ENCODE results near the gene SMARCA1. TPM values are rescaled to one million over a fixed set of nuclear protein-coding genes. Genes with fewer than 3 reads are reported as not detected.

Gene SMARCA1
- polyA plus RNA-seq, 1 experiment, result 76.9 TPM

- no peak for TF ChIP-seq CTCF (IDR thresholded peaks at IDR 0.05; ENCODE audit: low read depth, low read length)
- POLR2A ChIA-PET, result no interaction called here
- no peak overlapping the region for H3K4me3 ChIP-seq (ENCODE audit: low read depth, low read length)
- no peak overlapping the region for H3K27ac ChIP-seq (ENCODE audit: low read depth, low read length)
- H3K9me3 ChIP-seq (ENCODE audit: control insufficient read depth, insufficient read depth, low read length), result no peaks in the 10 kb centered on the region
- H3K27me3 ChIP-seq (ENCODE audit: control insufficient read depth, insufficient read depth, low read length), result no peaks in the 10 kb centered on the region
- DNase-seq (ENCODE audit: low read depth, low spot score), result no peak
- CTCF ChIA-PET, result no interaction called here
Measured at GRCh38 chrX:129529685-129530281, 6.5 kb upstream of the SMARCA1 start.

DNA sequence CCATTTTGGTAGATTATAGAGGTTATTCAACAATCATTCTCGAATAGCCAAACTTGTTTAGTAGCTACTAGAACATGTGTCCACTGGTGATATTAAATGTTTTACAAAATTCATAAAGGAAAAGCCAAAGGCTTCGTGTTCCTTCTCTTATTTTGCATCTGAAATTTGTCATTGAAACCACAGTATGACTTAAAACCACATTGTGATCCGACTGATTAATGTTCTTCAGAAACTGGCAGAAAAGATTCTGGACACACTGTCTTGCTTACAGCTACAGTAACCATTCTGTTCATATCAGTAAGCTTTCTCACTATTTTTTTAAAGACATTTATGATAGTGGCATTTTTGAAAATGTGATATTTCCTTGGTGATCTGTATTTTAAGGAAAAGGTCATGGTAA is 2.6 kb upstream of the SMARCA1 start:
- DNase-seq (ENCODE audit: low read depth, low spot score), result no peak
- H3K9me3 ChIP-seq (ENCODE audit: control insufficient read depth, insufficient read depth, low read length), result no peaks in the 10 kb centered on the region; the same call in 1 of the 2 replicates
- no peaks in the 10 kb centered on the region for H3K27me3 ChIP-seq (ENCODE audit: control insufficient read depth, insufficient read depth, low read length)
- H3K27ac ChIP-seq (ENCODE audit: low read depth, low read length), result no peak overlapping the region
- TF ChIP-seq CTCF (IDR thresholded peaks at IDR 0.05; ENCODE audit: low read depth, low read length), result no peak
- POLR2A ChIA-PET, result no interaction called here
- CTCF ChIA-PET, result interaction anchor here (0.6 kb wide), 1 partner anchor 14 kb away, joined by 3 read pairs; the partner anchor contains the start of gene OCRL
- H3K4me3 ChIP-seq (ENCODE audit: low read depth, low read length), result no peak overlapping the region

GRCh38 chrX:129525162-129525561 is 1.9 kb upstream of the SMARCA1 start:
- no peak overlapping the region for H3K4me3 ChIP-seq (ENCODE audit: low read depth, low read length)

GRCh38 chrX:129524250-129524850 is 1.1 kb upstream of the SMARCA1 start:
- H3K4me3 ChIP-seq (ENCODE audit: low read depth, low read length), result no peak overlapping the region
- POLR2A ChIA-PET, result no interaction called here
- no peaks in the 10 kb centered on the region; the same call in 1 of the 2 replicates for H3K9me3 ChIP-seq (ENCODE audit: control insufficient read depth, insufficient read depth, low read length)
- CTCF ChIA-PET, result no interaction called here
- no peak for TF ChIP-seq CTCF (IDR thresholded peaks at IDR 0.05; ENCODE audit: low read depth, low read length)
- no peak for DNase-seq (ENCODE audit: low read depth, low spot score)
- H3K27ac ChIP-seq (ENCODE audit: low read depth, low read length), result no peak overlapping the region
- no peaks in the 10 kb centered on the region for H3K27me3 ChIP-seq (ENCODE audit: control insufficient read depth, insufficient read depth, low read length)

More at GRCh38 chrX:129525162-129525561, 1.9 kb upstream of the SMARCA1 start:
- POLR2A ChIA-PET, result no interaction called here
- DNase-seq (ENCODE audit: low read depth, low spot score), result no peak
- H3K27me3 ChIP-seq (ENCODE audit: control insufficient read depth, insufficient read depth, low read length), result no peaks in the 10 kb centered on the region
- H3K27ac ChIP-seq (ENCODE audit: low read depth, low read length), result no peak overlapping the region
- CTCF ChIA-PET, result interaction anchor here (0.6 kb wide), 1 partner anchor 15 kb away, joined by 3 read pairs; the partner anchor contains the start of gene OCRL
- no peaks in the 10 kb centered on the region; the same call in 1 of the 2 replicates for H3K9me3 ChIP-seq (ENCODE audit: control insufficient read depth, insufficient read depth, low read length)
- no peak for TF ChIP-seq CTCF (IDR thresholded peaks at IDR 0.05; ENCODE audit: low read depth, low read length)
